ENCODE measurements around the gene SLC22A16. TPM values are rescaled to one million over a fixed set of nuclear protein-coding genes. Genes with fewer than 3 reads are reported as not detected.
"Not testable (repeated sequence)": the region's sequence is repeated elsewhere in the genome, so short reads cannot be mapped to it uniquely, and the experiment has no call there.

SLC22A16 gene
- total RNA-seq, 1 experiment from 2014 or later, result not detected

GRCh38 chr6:110482774-110483400 lies 6.5 kb upstream of the SLC22A16 start:
- no peak overlapping the region for H3K4me3 ChIP-seq
- H3K4me1 ChIP-seq (replicated peaks), result no peaks in the 10 kb centered on the region
- no peaks in the 10 kb centered on the region; the same call in 1 of the 2 replicates for H3K9me3 ChIP-seq (replicated peaks)
- H3K36me3 ChIP-seq, result no peaks in the 10 kb centered on the region; the same call in 1 of the 2 replicates
- DNase-seq (ENCODE audit: low read depth in 1 of 2, low spot score in 2 of 2), result no peak
- H3K27ac ChIP-seq, result no peak overlapping the region
- H3K27me3 ChIP-seq (replicated peaks), result 0 out of 2 replicates have a peak, but pooled peaks cover 3% of the 10 kb centered on the region

GRCh38 chr6:110481081-110481480 lies 4.7 kb upstream of the SLC22A16 start:
- Histone ChIP-seq H3K27ac (no peak overlapping the region), H3K9me3 (replicated peaks) (no peaks in the 10 kb centered on the region; the same call in 1 of the 2 replicates), H3K4me3 (no peak overlapping the region), H3K36me3 (no peaks in the 10 kb centered on the region; the same call in 1 of the 2 replicates), H3K27me3 (replicated peaks) (peaks cover 10% of the 10 kb centered on the region; the same call in 1 of the 2 replicates), H3K4me1 (replicated peaks) (no peaks in the 10 kb centered on the region)
- no peak for DNase-seq (ENCODE audit: low read depth in 1 of 2, low spot score in 2 of 2)

DNA sequence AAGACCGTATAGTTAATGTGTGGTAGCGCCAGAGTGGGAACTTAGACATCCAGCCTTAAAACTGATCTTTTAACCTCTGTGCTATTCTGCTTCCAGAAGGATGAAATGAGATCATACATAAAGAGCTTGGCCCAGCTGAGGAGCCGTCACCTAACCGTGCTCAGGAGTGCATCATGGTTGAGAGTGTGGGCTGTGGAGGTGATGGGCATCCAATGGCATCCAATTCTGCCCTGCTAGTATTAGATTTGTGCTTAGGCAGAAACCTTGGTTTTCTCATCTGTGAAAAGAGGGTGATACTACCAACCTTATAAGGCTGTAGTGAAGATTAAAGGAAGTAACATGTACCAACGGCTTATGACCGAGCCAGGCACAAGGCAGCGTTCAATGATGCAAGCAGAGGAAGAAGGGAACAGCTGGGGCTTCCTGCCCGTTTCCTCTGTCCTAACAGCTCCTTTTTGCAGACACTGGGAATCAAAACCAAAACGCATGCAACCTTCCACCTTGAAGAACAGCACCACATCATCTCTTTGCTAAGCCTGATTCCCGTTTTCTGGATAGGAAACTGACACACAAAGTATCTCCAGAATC lies 1.3 kb downstream of the SLC22A16 start:
- no peaks in the 10 kb centered on the region for H3K36me3 ChIP-seq
- H3K4me1 ChIP-seq (replicated peaks), result no peaks in the 10 kb centered on the region
- no peak overlapping the region for H3K27ac ChIP-seq
- peaks cover 21% of the 10 kb centered on the region; the same call in 1 of the 2 replicates for H3K27me3 ChIP-seq (replicated peaks)
- no peak for DNase-seq (ENCODE audit: low read depth in 1 of 2, low spot score in 2 of 2)
- no peak overlapping the region for H3K4me3 ChIP-seq
- H3K9me3 ChIP-seq (replicated peaks), result no peaks in the 10 kb centered on the region

DNA sequence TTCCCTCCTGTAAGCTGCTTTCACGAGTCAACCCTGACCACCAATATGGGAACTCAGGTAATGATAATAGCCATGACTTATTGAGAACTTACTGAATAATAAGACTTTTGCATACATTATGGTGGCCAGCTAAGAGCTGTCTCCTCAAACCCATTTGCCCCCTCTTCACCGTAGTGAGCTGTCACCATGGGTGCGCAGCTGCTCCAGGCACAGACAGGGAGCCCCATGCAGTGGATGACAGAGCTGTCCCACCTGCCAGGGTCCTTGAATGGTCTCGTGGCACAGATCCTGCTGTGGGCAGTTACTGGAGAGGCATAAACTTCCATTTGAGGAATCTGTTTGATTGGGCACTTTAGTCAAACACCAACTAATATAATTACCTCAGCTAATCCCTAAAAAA lies 1.9 kb downstream of the SLC22A16 start:
- DNase-seq (ENCODE audit: low read depth in 1 of 2, low spot score in 2 of 2), result no peak
- Histone ChIP-seq H3K4me3 (no peak overlapping the region), H3K4me1 (replicated peaks) (no peaks in the 10 kb centered on the region), H3K27ac (no peak overlapping the region), H3K36me3 (no peaks in the 10 kb centered on the region), H3K27me3 (replicated peaks) (peaks cover 21% of the 10 kb centered on the region; the same call in 1 of the 2 replicates), H3K9me3 (replicated peaks) (no peaks in the 10 kb centered on the region)

DNA sequence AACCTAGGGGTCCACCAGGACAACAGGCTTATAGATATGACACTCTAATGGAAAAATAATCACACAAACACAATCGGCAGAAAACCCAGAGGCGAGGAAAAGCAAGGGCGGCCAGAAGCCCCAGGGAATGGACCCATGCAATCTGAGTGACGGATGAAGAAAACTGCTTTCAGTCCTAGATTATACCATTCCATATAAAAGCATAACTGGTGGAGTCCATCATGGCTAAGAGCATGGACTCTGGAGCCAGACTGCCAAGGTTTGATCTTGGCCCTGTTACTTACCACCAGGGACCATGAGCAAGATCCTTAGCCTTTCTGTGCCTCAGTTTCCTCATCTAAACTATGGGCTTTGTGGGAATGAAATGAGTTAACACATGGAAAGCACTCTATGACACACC lies 3.7 kb downstream of the SLC22A16 start:
- Histone ChIP-seq H3K4me3 (no peak overlapping the region), H3K27ac (no peak overlapping the region), H3K27me3 (replicated peaks) (peaks cover 21% of the 10 kb centered on the region; the same call in 1 of the 2 replicates), H3K36me3 (no peaks in the 10 kb centered on the region), H3K4me1 (replicated peaks) (no peaks in the 10 kb centered on the region), H3K9me3 (replicated peaks) (no peaks in the 10 kb centered on the region)
- no peak for DNase-seq (ENCODE audit: low read depth in 1 of 2, low spot score in 2 of 2)

GRCh38 chr6:110471726-110472365 lies 4.6 kb downstream of the SLC22A16 start:
- no peak for DNase-seq (ENCODE audit: low read depth in 1 of 2, low spot score in 2 of 2)
- Histone ChIP-seq H3K27me3 (replicated peaks) (peaks cover 17% of the 10 kb centered on the region; the same call in 1 of the 2 replicates), H3K27ac (no peak overlapping the region), H3K36me3 (no peaks in the 10 kb centered on the region), H3K9me3 (replicated peaks) (no peaks in the 10 kb centered on the region), H3K4me1 (replicated peaks) (no peaks in the 10 kb centered on the region), H3K4me3 (no peak overlapping the region)

- H3K27ac ChIP-seq, result no peak overlapping the region
- no peaks in the 10 kb centered on the region for H3K4me1 ChIP-seq (replicated peaks)
- no peaks in the 10 kb centered on the region for H3K9me3 ChIP-seq (replicated peaks)
- no peak for DNase-seq (ENCODE audit: low read depth in 1 of 2, low spot score in 2 of 2)
- H3K36me3 ChIP-seq, result no peaks in the 10 kb centered on the region
- H3K4me3 ChIP-seq, result no peak overlapping the region
- H3K27me3 ChIP-seq (replicated peaks), result peaks cover 12% of the 10 kb centered on the region; the same call in 1 of the 2 replicates
Observed at GRCh38 chr6:110468731-110469130, 7.7 kb downstream of the SLC22A16 start.

DNA sequence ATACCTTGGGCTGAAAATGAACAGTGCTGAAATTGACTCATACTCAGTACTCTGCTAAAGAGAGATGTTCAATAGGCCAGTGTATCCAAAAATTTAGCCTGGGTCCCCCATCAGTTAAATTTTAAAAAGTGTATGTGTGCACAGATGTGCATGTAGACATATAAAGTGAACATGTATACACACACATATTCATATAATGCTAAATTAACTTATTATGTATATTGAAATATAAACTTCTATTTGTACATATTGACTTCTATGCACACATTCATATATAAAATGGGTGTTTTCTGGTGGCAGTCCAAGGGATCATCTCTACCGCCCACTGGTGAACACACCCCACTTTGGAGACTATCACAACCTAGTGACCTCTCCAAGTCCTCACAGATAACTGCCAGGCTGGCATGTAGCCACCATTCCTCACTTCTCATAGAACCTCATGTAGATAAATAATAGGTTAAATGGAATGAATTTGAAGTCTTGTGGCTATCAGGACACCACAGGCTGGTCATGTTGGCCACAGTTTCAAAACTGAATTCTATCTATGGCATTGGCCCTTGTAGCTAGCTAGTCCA lies 8.8 kb downstream of the SLC22A16 start:
- Histone ChIP-seq H3K36me3 (no peaks in the 10 kb centered on the region), H3K27me3 (replicated peaks) (peaks cover 12% of the 10 kb centered on the region; the same call in 1 of the 2 replicates), H3K27ac (no peak overlapping the region), H3K4me3 (no peak overlapping the region), H3K4me1 (replicated peaks) (no peaks in the 10 kb centered on the region), H3K9me3 (replicated peaks) (no peaks in the 10 kb centered on the region)
- no peak for DNase-seq (ENCODE audit: low read depth in 1 of 2, low spot score in 2 of 2)

DNA sequence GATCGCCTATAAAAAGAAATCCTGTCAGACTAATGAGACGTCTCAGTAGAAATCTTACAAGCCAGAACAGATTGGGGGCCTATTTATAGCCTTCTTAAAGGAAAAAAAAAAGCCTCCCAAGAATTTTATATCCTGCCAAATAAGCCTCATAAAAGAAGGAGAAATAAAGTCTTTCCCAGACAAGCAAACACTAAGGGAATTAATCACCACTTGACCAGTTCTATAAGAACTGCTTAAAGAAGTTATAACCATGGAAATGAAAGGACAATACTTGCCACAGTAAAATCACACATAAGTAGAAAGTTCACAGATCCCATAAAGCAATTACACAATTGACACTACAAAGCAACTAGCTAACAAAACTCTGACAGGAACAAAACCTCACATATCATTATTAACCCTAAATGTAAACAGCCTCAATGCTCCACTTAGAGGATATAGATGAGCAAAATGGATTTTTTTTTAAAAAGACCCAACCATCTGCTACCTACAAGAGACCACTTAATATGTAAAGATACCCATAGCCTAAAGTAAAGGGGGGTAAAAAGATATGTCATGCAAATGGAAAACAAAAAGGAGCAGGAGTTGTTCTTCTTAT lies 13.4 kb downstream of the SLC22A16 start:
- Histone ChIP-seq H3K9me3 (replicated peaks) (peaks cover 9% of the 10 kb centered on the region; the same call in 1 of the 2 replicates), H3K36me3 (no peaks in the 10 kb centered on the region), H3K27me3 (replicated peaks) (0 out of 2 replicates have a peak, but pooled peaks cover 4% of the 10 kb centered on the region), H3K4me3 (no peak overlapping the region), H3K27ac (no peak overlapping the region), H3K4me1 (replicated peaks) (no peaks in the 10 kb centered on the region)
- DNase-seq (ENCODE audit: low read depth in 1 of 2, low spot score in 2 of 2), result no peak

GRCh38 chr6:110461376-110461775 lies 15.0 kb downstream of the SLC22A16 start:
- H3K36me3 ChIP-seq, result no peaks in the 10 kb centered on the region
- no peak overlapping the region for H3K27ac ChIP-seq
- 0 out of 2 replicates have a peak, but pooled peaks cover 4% of the 10 kb centered on the region for H3K27me3 ChIP-seq (replicated peaks)
- DNase-seq (ENCODE audit: low read depth in 1 of 2, low spot score in 2 of 2), result no peak
- H3K4me3 ChIP-seq, result no peak overlapping the region
- H3K4me1 ChIP-seq (replicated peaks), result no peaks in the 10 kb centered on the region
- H3K9me3 ChIP-seq (replicated peaks), result peaks cover 9% of the 10 kb centered on the region; the same call in 1 of the 2 replicates

DNA sequence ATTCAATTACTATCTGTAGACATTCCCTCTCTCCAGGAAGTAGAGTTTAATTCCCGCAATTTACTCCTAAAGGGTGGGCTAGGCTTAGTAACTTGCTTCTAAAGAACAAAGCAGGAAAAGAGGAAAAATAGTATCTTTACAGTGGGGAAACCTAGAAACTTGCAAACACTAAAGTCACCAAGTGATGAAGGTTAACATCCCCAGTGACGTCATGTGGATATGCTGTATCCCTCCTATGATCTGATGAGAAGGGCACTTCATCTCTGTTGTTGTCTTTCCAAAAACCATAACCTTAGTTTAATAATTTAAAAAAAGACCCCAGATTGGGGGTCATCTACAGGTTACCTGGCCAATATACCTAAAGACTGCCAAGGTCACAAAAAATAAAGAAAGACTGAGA lies 17.3 kb downstream of the SLC22A16 start:
- Histone ChIP-seq H3K4me1 (replicated peaks) (no peaks in the 10 kb centered on the region), H3K9me3 (replicated peaks) (peaks cover 9% of the 10 kb centered on the region; the same call in 1 of the 2 replicates), H3K27ac (no peak overlapping the region), H3K27me3 (replicated peaks) (no peaks in the 10 kb centered on the region), H3K4me3 (no peak overlapping the region), H3K36me3 (no peaks in the 10 kb centered on the region)
- no peak for DNase-seq (ENCODE audit: low read depth in 1 of 2, low spot score in 2 of 2)

GRCh38 chr6:110458476-110458875 lies 17.9 kb downstream of the SLC22A16 start:
- H3K27me3 ChIP-seq (replicated peaks), result no peaks in the 10 kb centered on the region
- H3K4me1 ChIP-seq (replicated peaks), result no peaks in the 10 kb centered on the region
- H3K4me3 ChIP-seq, result no peak overlapping the region
- DNase-seq (ENCODE audit: low read depth in 1 of 2, low spot score in 2 of 2), result no peak
- peaks cover 9% of the 10 kb centered on the region; the same call in 1 of the 2 replicates for H3K9me3 ChIP-seq (replicated peaks)
- no peak overlapping the region for H3K27ac ChIP-seq
- no peaks in the 10 kb centered on the region for H3K36me3 ChIP-seq

- not testable (repeated sequence) for H3K36me3 ChIP-seq; H3K9me3 ChIP-seq (replicated peaks); H3K27ac ChIP-seq; H3K27me3 ChIP-seq (replicated peaks); H3K4me1 ChIP-seq (replicated peaks); H3K4me3 ChIP-seq
- DNase-seq (ENCODE audit: low read depth in 1 of 2, low spot score in 2 of 2), result peak; percentile 20 to 61
Observed at GRCh38 chr6:110457567-110458175, 18.7 kb downstream of the SLC22A16 start.
